Central memory CD8-positive, alpha-beta T cell (primary cell): ENCODE data around the gene ADCY2.

Experiments used
- ATAC-seq: fragments of 150-1000 bp; cut with Tn5 transposase; replicated peaks from 2 replicates; pipeline ENCODE4 v1.10.0; 2022; ENCODE audit warnings: mild to moderate bottlenecking, moderate FRiP score, moderate number of reproducible peaks; ENCODE audit not compliant: poor library complexity, severe bottlenecking; ENCODE audit errors: extremely low read depth
- DNase-seq, 2 donors: peaks; one replicate each; pipeline ENCODE4 v3.0.0; 2021; ENCODE audit warnings: low spot score in 2 of 2
- H3K27ac Mint-ChIP-seq: one replicate; pipeline ENCODE4 v1.8.0; 2022; ENCODE audit warnings: low read depth, mild to moderate bottlenecking, moderate library complexity, mixed read lengths
- H3K27me3 Mint-ChIP-seq: one replicate; pipeline ENCODE4 v1.8.0; 2022; ENCODE audit warnings: mixed read lengths
- H3K36me3 Mint-ChIP-seq: one replicate; pipeline ENCODE4 v1.8.0; 2022; ENCODE audit warnings: mild to moderate bottlenecking, moderate library complexity, mixed read lengths; ENCODE audit not compliant: insufficient read depth
- H3K4me1 Mint-ChIP-seq: one replicate; pipeline ENCODE4 v1.8.0; 2022; ENCODE audit warnings: mixed read lengths
- H3K4me3 Mint-ChIP-seq: one replicate; pipeline ENCODE4 v1.8.0; 2022; ENCODE audit warnings: mild to moderate bottlenecking, moderate library complexity, mixed read lengths
- H3K9me3 Mint-ChIP-seq: one replicate; pipeline ENCODE4 v1.8.0; 2022; ENCODE audit warnings: mixed read lengths

ADCY2 gene

GRCh38 chr5:7779019-7780005, 383.4 kb downstream of the ADCY2 start:
- H3K4me3 Mint-ChIP-seq: no peak overlapping the region
- H3K4me1 Mint-ChIP-seq: peaks cover 13% of the 10 kb centered on the region
- ATAC-seq: peak; percentile 24

DNA sequence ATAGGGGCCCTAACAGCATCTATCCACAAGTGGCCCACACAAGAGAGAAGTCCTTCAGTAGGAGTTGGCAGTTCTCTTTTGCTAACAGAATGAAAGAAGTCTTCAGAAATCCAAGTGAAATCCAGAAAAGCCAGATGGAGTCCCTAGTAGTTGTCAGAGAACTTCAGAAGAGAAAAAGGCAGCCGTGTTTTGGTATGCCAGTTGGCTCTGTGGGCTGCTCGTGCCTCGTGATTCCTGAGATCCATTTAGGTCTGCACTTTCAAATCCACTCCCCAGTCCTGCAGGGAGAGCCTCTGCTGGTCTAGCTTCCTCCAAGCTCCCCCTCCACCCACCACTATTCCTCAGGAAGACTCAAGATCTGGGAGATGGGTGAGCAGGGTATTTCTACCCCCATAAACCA, 386.0 kb downstream of the ADCY2 start:
- Mint-ChIP-seq H3K27me3 (peaks cover 57% of the 10 kb centered on the region), H3K27ac (no peak overlapping the region), H3K4me1 (peaks cover 13% of the 10 kb centered on the region), H3K9me3 (peaks cover 4% of the 10 kb centered on the region), H3K36me3 (no peaks in the 10 kb centered on the region), H3K4me3 (no peak overlapping the region)
- DNase-seq: no peak
- ATAC-seq: no peak

More at GRCh38 chr5:7779019-7780005, 383.4 kb downstream of the ADCY2 start:
- no peaks in the 10 kb centered on the region for H3K36me3 Mint-ChIP-seq
- no peak overlapping the region for H3K27ac Mint-ChIP-seq
- DNase-seq: no peak
- H3K27me3 Mint-ChIP-seq: peaks cover 58% of the 10 kb centered on the region
- H3K9me3 Mint-ChIP-seq: peaks cover 4% of the 10 kb centered on the region

DNA sequence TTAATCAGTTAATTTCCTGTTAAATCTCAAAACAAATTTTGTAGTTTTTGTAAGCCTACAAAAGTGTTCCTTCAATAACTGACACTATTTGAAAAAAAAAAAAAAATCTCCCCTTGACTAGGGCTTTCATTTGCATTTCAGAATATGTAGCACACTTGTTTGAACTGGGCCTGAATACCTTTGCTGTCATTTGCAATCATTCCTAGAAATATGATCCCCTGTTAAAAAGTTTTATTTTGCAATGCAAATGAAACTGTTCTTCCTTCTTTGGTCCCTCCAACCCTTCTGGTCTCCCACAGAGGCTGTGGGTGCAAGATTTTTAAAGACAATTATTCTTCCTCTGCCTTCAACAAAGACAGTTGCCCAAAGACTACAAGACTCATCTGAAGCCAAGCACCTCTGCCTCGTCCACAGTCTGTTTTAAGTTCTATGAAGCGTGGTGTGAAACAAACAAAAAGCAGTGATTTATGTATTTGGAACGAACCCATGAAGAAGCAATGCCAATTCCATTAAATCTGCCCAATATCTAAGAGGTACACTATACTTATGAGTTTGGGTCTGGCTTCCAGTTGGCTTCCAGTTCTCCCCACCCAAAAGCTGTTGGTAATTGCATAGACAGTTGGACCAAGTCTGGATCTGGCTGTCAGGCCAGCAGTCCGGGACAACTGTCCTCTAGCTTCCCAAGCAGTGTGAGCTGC, 388.9 kb downstream of the ADCY2 start:
- Mint-ChIP-seq H3K36me3 (no peaks in the 10 kb centered on the region), H3K27ac (no peak overlapping the region), H3K9me3 (peaks cover 4% of the 10 kb centered on the region), H3K4me3 (no peak overlapping the region), H3K27me3 (peaks cover 58% of the 10 kb centered on the region), H3K4me1 (peaks cover 3% of the 10 kb centered on the region)
- DNase-seq (no peak), ATAC-seq (no peak)

GRCh38 chr5:7787770-7788169, 391.8 kb downstream of the ADCY2 start:
- H3K4me1 Mint-ChIP-seq: no peaks in the 10 kb centered on the region
- H3K27ac Mint-ChIP-seq: no peak overlapping the region
- DNase-seq (no peak), ATAC-seq (no peak)
- H3K9me3 Mint-ChIP-seq: no peaks in the 10 kb centered on the region
- H3K27me3 Mint-ChIP-seq: peaks cover 57% of the 10 kb centered on the region
- H3K36me3 Mint-ChIP-seq: no peaks in the 10 kb centered on the region
- H3K4me3 Mint-ChIP-seq: no peak overlapping the region

GRCh38 chr5:7789567-7789966, 393.6 kb downstream of the ADCY2 start:
- Mint-ChIP-seq H3K4me3 (no peak overlapping the region), H3K27me3 (peaks cover 47% of the 10 kb centered on the region), H3K4me1 (no peaks in the 10 kb centered on the region)

DNA sequence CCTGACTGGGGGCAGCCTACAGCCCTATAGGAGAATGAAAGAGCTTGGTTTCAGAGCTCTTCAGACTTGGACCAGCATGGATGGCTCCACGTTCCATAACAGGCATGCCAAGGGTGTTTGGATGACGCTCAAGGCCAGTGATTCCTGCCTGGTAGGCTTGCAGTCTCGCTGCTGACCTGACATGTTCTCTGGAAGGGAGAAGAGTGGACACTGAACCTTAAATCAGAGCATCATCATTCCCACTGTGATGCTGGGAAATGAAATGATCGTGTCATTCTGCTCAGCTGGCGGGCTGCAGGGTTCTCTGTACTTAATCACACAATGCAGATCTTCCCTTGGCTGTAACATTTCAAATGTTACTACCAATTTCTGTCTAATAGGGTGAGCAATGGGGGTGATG, 398.0 kb downstream of the ADCY2 start:
- H3K4me3 Mint-ChIP-seq: no peak overlapping the region
- no peak overlapping the region for H3K27ac Mint-ChIP-seq
- peaks cover 39% of the 10 kb centered on the region for H3K27me3 Mint-ChIP-seq
- DNase-seq (no peak), ATAC-seq (no peak)
- no peaks in the 10 kb centered on the region for H3K9me3 Mint-ChIP-seq
- H3K4me1 Mint-ChIP-seq: no peaks in the 10 kb centered on the region
- no peaks in the 10 kb centered on the region for H3K36me3 Mint-ChIP-seq

More at GRCh38 chr5:7789567-7789966, 393.6 kb downstream of the ADCY2 start:
- ATAC-seq (no peak), DNase-seq (no peak)
- no peaks in the 10 kb centered on the region for H3K36me3 Mint-ChIP-seq
- no peak overlapping the region for H3K27ac Mint-ChIP-seq
- no peaks in the 10 kb centered on the region for H3K9me3 Mint-ChIP-seq

DNA sequence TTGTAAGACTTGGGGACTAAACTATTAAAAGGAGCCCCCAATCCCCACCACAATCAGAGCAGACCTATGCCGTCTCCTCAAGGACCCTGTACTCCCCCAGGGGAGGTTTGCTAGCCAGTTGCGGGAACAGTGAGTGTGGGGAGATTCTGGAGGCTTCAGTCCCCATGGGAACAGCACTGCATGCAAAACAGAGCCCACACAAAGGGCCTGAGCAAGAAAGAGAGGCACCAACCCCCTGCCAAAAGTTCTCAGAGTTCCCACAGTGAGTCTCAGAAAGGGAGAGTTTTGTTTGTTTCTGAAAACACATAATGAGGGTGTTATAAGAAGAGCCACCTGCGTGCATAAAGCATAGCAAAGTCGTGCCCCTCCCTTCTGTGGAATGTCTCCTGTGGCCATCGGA, 398.4 kb downstream of the ADCY2 start:
- DNase-seq (no peak), ATAC-seq (no peak)
- Mint-ChIP-seq H3K4me1 (no peaks in the 10 kb centered on the region), H3K4me3 (no peak overlapping the region), H3K27me3 (peaks cover 42% of the 10 kb centered on the region), H3K36me3 (no peaks in the 10 kb centered on the region), H3K9me3 (no peaks in the 10 kb centered on the region), H3K27ac (no peak overlapping the region)

- ATAC-seq: no peak
- Mint-ChIP-seq H3K36me3 (no peaks in the 10 kb centered on the region), H3K4me3 (no peak overlapping the region), H3K27ac (no peak overlapping the region), H3K4me1 (no peaks in the 10 kb centered on the region), H3K9me3 (no peaks in the 10 kb centered on the region), H3K27me3 (peaks cover 46% of the 10 kb centered on the region)
- DNase-seq: no peak
These were observed 398.9 kb downstream of the ADCY2 start for GRCh38 chr5:7794823-7795222.

GRCh38 chr5:7795306-7795705, 399.4 kb downstream of the ADCY2 start:
- H3K27me3 Mint-ChIP-seq: peaks cover 45% of the 10 kb centered on the region
- no peak for ATAC-seq
- H3K9me3 Mint-ChIP-seq: no peaks in the 10 kb centered on the region
- H3K36me3 Mint-ChIP-seq: no peaks in the 10 kb centered on the region
- DNase-seq: no peak
- H3K4me1 Mint-ChIP-seq: no peaks in the 10 kb centered on the region
- H3K4me3 Mint-ChIP-seq: no peak overlapping the region
- no peak overlapping the region for H3K27ac Mint-ChIP-seq

DNA sequence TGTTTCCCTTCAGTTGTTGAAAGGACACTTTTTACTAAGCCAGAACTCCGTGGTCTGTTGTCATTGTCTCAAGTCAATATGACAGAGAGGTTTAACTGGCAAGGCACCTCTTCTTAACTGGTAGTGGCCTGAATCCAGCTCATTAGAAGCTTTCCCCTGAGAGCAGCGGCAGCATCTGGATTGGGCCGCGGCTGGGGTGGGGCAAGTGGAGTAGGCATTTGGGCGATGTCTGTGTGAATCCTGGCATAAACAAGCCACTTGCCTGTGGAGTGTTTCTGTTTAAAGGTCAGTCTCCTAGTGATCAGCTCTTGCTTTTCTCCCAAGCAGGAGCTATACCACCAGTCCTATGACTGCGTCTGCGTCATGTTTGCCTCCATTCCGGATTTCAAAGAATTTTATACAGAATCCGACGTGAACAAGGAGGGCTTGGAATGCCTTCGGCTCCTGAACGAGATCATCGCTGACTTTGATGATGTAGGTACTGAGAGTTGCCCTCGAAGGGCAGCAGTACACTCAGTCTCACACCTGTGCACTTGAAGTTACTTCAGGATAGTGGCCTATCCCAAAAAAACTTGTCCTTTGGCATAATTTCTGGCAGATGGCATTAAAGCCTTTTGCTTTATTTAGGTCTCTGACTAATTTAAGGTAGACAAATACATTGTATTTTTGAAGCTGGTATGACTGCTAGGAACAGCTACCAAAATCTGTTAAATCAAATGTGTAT, 406.1 kb downstream of the ADCY2 start:
- H3K4me1 Mint-ChIP-seq: no peaks in the 10 kb centered on the region

GRCh38 chr5:7802855-7803254, 406.9 kb downstream of the ADCY2 start:
- Mint-ChIP-seq H3K4me3 (no peak overlapping the region), H3K36me3 (no peaks in the 10 kb centered on the region), H3K9me3 (no peaks in the 10 kb centered on the region), H3K4me1 (no peaks in the 10 kb centered on the region), H3K27me3 (peaks cover 28% of the 10 kb centered on the region), H3K27ac (no peak overlapping the region)
- no peak for ATAC-seq
- no peak for DNase-seq

More for the DNA sequence above, 406.1 kb downstream of the ADCY2 start:
- DNase-seq (no peak), ATAC-seq (no peak)
- Mint-ChIP-seq H3K4me3 (no peak overlapping the region), H3K9me3 (no peaks in the 10 kb centered on the region), H3K27ac (no peak overlapping the region), H3K36me3 (no peaks in the 10 kb centered on the region), H3K27me3 (peaks cover 28% of the 10 kb centered on the region)

DNA sequence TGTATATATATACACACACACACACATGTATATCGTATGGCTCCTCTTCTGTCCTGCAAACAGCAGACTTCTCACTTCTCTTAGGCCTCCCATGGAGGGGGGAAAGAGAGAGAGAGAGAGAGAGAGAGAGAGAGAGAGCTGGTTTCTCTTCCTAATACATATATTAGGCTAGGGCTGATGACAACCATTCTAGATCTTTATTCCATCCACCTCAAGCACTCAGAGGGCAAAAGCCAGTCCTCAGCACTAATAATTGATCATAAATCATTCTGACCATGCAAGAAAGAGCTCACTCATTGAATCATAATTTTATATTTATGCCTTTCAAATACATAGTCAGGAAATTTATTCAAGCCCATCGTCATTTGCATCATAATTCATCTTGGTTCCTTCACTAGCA, 408.0 kb downstream of the ADCY2 start:
- H3K27ac Mint-ChIP-seq: no peak overlapping the region
- no peaks in the 10 kb centered on the region for H3K4me1 Mint-ChIP-seq
- no peaks in the 10 kb centered on the region for H3K9me3 Mint-ChIP-seq
- no peak for ATAC-seq
- no peaks in the 10 kb centered on the region for H3K36me3 Mint-ChIP-seq
- DNase-seq: no peak
- peaks cover 29% of the 10 kb centered on the region for H3K27me3 Mint-ChIP-seq
- H3K4me3 Mint-ChIP-seq: no peak overlapping the region
